Panc1 (cell line): ENCODE results near the gene TWIST2.

ENCODE experiments used
- CTCF ChIP-seq: fragments of 450-650 bp; IDR thresholded peaks from 2 replicates; pipeline ENCODE4 v1.5.1; 2017; ENCODE audit warnings: mild to moderate bottlenecking
- POLR2AphosphoS5 ChIP-seq: IDR thresholded peaks from 2 replicates; pipeline ENCODE4 v1.6.1; 2012; ENCODE audit warnings: mild to moderate bottlenecking, low read depth, low read length, moderate library complexity
- SIN3A ChIP-seq: IDR thresholded peaks from 2 replicates; pipeline ENCODE4 v1.6.1; 2012; ENCODE audit warnings: low read depth, mild to moderate bottlenecking, low read length, moderate library complexity, borderline replicate concordance; ENCODE audit not compliant: insufficient read depth
- TCF7L2 ChIP-seq: IDR thresholded peaks from 2 replicates; pipeline ENCODE4 v1.6.1; 2011; ENCODE audit warnings: mild to moderate bottlenecking, low read depth, low read length, inconsistent platforms
- TF ChIP-seq, protein P1 (sequence below), 2 experiments: IDR thresholded peaks; 2 replicates each; pipeline ENCODE4 v1.6.1; 2011 to 2012; ENCODE audit warnings: low read depth in 2 of 2, control low read depth in 1 of 2, low read length in 1 of 2, mild to moderate bottlenecking in 1 of 2, moderate library complexity in 1 of 2; ENCODE audit not compliant: insufficient read depth in 1 of 2

DNA sequence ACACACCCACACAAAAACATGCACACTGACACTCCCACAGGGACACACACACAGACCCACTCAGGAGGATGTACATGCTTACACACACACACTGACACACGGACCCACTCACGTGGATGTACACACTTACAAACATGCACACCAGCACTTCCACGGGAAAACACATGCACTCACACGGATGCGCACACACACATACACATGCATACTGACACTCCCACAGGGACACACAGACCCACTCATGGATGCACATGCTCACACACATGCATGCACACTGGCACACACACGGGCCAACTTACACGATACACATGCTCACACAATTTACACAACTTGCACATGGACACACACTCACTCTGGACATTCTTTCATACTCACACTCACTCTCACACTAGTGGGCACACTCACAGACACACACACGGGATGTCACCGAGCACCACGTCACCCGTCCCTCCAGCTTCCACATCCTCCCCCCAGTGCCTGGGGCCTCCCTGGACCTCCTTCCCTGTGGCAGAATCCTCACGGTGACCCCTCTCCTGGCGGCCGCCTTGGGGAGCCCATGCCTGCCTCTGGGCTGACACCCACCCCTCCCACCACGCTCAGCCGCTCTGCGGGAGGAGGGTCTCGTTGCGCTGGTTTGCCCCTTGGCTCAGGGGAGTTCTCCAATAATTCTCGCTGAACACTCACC is 58.5 kb downstream of the TWIST2 start:
- TF ChIP-seq CTCF (no peak), TCF7L2 (no peak), POLR2AphosphoS5 (no peak), SIN3A (no peak)
- TF ChIP-seq, protein P1, sequence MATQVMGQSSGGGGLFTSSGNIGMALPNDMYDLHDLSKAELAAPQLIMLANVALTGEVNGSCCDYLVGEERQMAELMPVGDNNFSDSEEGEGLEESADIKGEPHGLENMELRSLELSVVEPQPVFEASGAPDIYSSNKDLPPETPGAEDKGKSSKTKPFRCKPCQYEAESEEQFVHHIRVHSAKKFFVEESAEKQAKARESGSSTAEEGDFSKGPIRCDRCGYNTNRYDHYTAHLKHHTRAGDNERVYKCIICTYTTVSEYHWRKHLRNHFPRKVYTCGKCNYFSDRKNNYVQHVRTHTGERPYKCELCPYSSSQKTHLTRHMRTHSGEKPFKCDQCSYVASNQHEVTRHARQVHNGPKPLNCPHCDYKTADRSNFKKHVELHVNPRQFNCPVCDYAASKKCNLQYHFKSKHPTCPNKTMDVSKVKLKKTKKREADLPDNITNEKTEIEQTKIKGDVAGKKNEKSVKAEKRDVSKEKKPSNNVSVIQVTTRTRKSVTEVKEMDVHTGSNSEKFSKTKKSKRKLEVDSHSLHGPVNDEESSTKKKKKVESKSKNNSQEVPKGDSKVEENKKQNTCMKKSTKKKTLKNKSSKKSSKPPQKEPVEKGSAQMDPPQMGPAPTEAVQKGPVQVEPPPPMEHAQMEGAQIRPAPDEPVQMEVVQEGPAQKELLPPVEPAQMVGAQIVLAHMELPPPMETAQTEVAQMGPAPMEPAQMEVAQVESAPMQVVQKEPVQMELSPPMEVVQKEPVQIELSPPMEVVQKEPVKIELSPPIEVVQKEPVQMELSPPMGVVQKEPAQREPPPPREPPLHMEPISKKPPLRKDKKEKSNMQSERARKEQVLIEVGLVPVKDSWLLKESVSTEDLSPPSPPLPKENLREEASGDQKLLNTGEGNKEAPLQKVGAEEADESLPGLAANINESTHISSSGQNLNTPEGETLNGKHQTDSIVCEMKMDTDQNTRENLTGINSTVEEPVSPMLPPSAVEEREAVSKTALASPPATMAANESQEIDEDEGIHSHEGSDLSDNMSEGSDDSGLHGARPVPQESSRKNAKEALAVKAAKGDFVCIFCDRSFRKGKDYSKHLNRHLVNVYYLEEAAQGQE (IDR thresholded peaks at IDR 0.05; ENCODE audit: insufficient read depth in 1 of 2, low read depth in 2 of 2, low read length in 1 of 2), result no peak
